Glomerular visceral epithelial cell (primary cell): ENCODE measurements around the gene TRIM28.
"Not testable (repeated sequence)": the region's sequence is repeated elsewhere in the genome, so short reads cannot be mapped to it uniquely, and the experiment has no call there.

Experiments used
- DNase-seq: peaks from one replicate; pipeline ENCODE4 v3.0.0-alpha.2; 2016; ENCODE audit errors: extremely low spot score

Gene TRIM28

DNA sequence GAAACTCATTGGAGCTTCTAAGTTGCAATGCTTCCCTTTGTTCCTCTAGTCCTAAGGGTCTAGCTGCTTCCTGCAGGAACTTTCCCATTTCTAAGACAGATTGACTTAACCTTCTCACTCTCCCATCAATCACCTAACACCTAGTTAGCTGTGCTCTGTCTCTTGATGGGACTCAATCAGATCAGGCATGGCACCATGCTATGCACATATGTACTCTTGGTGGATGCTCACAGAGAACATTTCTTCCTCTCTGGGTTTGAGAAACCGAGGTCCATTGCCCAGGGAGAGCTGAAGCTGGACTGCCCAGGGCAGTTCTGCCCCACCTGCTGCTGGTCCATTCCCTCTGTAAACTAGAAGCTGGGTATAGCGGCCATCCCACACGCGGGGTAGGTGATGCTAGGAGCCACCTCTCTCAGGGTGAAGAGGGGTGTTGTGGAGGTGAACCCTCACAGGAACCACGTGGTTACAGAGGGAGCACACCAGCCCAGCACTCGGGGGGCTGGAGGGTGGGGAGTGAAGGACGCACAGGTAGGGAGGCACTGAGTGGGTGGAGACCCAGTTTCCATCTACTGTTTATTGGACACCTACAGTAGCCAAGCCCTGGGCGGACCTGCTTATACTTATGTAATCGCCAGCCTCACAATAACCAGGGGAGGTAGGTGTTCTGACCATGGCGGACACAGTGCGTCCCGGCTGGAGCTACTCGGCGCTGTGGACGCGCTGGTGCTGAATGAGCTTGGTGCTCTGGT lies 17.7 kb downstream of the TRIM28 start:
- DNase-seq: no peak

DNA sequence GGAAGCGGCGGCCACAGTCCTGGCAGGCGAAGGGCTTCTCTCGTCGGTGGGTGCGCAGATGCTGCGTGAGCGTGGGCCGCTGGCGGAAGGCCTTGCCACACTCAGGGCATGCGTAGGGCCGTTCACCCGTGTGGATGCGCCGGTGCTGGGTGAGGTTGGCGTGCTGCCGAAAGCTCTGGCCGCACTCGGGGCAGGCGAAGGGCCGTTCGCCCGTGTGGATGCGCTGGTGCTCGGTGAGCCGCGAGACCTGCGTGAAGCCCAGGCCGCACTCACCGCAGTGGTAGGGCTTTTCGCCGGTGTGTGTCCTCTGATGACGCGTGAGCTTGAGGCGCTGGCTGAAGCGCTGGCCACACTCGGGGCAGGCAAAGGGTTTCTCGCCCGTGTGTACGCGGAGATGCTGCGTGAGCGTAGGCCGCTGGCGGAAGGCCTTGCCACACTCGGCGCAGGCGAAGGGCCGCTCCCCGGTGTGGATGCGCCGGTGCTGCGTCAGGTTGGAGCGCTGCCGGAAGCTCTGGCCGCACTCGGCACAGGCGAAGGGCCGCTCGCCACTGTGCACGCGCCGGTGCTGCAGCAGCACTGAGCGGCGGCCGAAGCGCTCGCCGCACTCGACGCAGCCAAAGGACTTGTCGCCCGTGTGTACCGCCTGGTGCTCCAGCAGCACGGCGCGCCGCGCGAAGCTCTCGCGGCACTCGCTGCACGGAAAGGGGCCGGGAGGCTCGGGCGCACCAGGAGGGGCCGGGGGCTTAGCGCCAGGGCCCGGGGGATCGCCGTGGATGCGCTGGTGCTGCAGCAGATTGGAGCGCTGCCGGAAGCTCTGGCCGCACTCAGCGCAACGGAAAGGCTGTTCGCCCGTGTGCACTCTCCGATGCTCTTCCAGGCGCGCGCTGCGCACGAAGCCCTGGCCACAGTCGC lies 18.5 kb downstream of the TRIM28 start:
- DNase-seq: no peak

DNA sequence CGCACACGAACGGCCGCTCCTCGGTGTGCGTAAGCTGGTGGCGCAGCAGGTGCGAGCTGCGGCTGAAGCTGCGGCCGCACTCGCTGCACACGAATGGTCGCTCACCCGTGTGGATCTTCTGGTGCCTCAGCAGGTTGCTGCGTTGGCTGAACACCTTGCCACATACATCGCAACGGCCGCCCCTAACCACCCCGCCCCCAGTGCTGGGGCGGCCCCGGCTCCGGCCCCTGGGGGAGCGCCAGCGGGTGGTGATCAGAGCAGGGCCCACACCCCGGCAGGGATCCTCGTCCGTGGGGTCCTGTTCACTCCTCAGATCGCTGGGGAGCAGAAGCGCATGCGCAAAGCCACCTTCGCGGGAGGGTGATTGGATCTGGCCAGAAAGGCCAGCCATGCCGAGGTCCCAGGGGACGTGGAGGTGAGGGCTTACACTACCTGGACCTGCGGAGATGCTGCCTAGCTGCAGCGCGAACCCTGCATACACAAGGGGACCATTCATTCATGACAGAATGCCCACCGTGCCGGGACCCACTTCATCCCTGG lies 19.2 kb downstream of the TRIM28 start:
- peak; percentile 45 for DNase-seq

DNA sequence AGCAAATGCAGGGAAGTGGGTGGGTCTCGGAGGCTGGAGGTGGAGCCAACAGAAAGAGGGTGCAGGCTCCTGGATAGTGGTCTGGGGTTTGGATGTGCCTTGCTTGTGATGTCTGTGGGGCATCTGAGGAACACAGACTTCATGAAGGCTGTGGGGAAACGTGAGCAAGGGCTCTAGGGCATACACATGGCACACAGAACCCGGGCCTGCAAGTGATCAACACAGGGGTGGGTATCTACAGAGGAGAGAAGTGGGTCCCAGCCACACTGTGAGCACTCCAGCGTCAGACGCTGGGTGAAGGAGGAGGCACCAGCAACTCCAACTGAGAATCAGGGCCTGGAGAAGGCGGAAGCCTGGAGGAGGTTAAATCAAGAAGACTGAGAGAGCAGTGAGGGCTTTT lies 20.0 kb downstream of the TRIM28 start:
- no peak for DNase-seq

DNA sequence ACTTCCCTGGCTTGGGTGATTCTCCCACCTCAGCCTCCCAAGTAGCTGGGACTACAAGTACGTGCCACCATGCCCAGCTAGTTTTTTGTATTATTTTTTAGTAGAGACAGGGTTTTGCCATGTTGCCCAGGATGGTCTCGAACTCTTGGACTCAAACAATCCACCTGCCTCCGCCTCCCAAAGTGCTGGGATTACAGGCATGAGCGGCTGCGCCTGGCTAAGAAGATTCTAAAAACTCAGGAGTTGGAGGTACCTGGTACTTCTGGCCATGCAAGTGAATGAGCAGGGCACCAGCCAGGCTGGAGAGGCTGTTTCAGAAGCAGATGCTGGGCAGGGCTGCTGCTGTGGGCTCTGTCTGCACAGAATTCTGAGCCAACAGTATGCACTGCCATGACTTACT lies 23.1 kb downstream of the TRIM28 start:
- DNase-seq: no peak

DNA sequence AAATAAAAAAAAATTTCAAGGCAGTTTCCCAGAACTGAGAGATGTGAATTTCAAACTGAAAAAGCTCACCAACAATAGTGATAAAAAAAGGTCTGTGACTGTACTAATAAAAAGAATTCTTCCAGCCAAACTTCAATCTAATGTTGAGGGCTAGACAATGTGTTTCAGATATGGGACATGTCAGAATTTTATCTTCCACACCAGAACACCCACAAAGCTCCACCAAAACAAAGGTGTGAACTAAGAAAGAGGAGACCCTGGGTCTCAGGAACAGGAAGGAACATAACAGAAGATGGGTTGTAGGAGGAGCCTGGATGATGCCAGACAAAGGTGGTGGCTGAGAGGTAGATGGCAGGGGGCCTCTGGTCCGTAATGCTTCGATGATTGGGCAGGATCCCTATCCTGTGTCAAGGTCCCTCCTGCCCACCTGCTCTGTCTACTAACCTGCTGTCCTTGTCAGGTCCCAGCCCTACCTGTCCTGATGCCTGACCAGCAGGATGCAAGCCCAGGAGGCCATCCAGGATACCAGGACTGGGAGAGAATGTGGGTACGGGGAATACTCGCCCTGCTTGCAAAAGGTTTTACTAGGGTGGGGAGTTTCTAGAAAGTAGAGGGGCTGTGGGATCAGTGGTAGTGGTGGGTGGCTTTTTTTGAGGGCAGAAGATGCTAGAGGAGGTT lies 24.7 kb downstream of the TRIM28 start:
- no peak for DNase-seq

DNA sequence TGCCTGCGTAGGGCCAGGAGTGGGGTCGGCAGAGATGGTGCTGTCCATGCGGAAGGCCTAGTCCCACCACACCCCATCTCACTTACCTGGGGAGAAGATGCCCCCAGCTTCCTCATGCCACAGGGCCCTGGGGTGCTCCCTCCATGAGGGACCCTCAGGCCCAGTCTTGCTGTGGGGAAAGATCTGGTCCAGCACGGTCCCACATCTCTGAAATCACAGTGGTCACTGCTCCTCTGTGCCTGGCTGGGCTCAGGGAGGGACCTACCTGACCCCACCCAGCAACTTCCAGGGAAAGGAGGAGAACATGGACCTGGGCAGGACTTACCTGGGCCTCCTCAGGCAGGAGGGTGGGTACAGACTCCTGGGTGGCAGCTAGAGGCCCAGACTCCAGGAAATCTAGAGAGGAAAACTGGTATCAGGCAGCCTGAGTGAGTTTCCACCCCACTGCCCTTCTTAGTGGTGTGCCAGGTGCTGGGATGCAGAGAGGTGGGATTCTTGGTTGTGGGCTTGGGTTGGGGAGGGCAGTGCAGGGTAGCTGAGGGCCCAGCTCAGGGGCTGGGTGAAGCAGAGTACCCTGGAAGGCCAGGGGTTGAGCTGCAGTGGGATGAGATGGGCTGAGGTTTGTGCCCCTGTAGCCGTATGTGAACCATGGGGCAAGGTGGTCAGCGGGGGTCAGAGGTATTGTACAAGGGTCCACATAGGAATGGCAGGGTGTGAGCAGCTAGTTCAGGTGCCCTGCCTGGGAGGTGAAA lies 25.5 kb downstream of the TRIM28 start:
- DNase-seq: no peak

DNA sequence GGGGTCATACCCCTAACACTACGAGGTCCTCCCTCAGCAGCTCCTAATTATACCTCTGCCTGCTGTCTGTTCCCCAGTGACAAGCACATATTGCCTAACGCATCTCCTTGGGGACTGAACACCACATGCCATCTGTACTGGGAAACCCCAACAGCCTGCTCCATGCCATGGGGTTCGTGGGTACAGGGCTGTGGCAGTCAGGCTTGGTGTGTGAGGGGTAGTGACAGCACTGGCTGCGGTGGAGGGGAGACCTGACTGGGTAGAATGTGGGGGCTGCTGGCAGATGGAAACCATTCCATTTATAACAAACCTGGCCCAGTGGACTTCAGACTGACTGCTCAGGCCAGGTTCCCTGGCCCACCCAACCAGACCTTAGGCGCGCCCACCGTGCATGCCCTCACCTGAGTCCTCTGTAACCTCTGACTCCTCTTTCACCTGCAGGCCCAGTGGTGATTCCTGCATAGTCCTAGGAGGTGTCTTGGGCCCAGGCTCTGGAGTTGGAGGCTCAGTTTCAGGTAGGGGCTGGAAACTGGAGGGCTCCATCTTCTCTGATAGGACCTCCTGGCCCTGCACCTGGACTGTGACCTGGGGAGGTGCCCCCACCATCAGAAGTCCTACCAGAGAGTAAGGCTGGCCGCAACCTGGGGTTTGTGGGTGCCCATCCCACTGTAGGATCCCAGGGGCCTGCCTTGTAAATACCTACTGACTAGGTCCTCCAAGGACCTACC lies 26.2 kb downstream of the TRIM28 start:
- DNase-seq: no peak

DNA sequence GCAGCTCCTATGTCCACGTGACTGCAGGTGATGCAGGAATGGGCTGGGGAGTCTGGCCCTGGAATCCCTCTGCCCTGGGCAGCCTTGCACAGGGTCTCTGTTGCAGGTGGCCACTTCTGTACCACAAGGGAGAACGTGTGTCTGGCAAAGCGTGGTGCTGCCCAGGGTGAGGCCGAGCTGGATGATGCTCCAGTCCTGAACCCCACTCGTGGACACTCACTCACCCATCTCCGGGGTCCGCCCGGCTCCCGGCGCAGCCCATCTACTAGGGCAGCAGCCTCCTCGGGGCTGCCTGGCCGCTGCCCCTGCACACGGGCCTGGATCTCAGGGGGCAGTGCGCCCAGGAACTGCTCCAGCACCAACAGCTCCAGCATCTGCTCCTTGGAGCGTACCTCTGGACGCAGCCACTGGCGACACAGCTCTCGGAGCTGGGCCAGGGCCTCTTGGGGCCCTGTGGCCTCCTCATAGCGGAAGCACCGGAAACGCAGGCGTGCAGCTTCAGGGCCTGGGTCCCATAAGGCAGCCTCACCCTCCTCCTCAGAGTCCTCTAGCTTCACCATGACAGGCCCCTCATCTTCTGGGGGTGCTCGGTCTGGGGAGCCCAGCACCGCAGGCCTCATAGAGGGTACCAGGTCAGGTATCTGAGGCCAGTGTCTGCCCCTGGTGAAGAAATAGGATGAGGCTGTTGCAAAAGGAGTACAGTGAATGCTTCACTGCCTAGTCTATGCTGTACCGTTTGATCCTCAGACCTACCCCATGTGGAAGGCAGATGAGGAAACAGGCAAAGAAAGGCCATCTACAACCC lies 27.1 kb downstream of the TRIM28 start:
- DNase-seq: no peak

DNA sequence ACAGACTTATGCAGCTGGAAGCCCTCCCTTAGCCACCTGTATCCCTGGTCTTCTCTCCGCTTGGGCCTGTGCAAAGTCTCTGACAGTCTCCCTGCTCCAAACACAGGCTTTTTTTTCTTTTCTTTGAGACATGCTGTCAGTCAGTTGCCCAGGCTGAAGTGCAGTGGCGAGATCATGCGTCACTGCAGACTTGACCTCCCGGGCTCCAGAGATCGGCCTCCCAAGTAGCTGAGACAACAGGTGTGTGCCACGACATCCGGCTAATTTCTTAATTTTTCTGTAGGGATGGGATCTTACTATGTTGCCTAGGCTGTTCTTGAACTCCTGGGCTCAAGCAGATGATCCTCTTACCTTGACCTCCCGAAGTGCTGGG lies 27.7 kb downstream of the TRIM28 start:
- no peak for DNase-seq

DNA sequence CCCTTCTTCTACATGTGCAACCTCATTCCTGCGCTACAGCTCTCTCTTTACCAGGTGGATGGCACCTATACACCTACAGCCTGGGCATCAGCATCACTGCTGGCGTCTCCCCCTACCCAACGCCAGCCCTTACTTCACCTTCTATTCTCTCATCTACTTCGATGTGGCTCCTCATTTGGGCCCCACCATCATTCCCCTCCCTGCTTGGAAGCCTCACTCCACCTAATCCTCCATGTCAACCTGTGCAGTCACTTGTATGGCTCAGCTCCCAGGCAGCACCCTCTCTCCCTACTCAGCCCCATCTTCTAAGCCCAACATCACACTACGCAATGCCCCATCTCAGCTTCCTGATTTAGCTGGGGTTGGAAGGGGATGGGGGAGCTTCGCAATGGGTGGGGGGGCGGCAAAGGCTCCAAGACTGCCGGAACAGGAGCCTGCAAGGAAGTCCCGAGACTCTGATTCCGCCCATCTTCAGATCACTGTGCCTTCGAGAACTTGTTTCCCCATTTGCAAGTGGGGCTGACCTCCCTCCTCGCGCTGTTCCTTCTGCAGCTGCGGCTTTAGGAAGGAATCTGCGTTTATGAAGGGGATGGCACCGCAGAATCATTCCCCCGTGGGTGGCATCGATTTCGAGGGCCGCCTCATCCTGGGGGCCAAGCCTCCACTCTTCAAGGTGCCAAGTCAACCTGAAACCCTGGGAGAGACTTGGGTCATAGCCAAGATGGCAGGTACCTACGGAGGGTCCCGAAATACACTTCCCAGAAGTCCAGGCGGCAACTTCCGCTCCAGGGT lies 28.4 kb downstream of the TRIM28 start:
- no peak for DNase-seq

DNA sequence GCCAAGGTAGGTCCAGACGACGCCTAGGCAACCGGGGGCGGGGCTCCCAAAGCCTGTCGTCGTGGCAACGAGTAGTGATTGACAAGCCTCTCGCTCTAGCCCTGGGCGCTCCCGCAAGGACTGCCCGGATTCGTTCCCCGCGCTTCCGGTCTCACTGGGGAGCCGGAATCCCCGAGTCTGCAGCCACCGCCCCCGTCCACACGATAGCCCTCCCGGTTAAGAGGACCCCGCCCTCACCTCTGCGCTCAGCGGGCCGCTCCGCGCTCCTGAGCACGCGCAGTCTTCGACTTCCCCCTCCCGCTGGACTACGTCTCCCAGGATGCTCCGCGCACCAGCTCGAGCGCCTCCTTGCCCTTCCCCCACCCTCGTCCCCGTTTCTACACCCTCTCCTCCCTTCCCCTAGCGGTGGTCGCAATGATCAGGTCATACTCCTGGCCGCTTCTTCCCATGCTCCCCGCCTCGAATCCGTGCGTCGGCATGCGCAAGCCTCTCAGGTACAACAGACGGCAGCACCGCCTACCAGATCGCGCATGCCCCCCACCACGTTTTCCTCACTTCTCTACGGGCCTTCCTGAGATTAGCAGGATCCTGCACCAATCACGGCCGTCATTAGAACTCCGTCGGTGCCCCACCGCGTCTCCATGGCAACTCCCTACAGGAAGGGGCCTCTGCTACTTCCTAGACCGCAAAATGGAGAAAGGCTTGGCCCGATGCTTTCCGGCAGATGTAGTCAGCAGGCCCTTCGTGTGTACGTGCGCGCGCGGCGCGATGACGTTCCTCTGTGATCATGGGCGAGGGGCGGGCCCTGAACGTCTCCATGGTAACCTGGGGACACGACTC lies 29.2 kb downstream of the TRIM28 start, which contains the start of gene MZF1:
TSS of gene MZF1 (minus strand) at position 518 of the 840 bp plus-strand sequence. CDS start 1,946 bp downstream, outside the sequence.
- DNase-seq: peak; percentile 100

DNA sequence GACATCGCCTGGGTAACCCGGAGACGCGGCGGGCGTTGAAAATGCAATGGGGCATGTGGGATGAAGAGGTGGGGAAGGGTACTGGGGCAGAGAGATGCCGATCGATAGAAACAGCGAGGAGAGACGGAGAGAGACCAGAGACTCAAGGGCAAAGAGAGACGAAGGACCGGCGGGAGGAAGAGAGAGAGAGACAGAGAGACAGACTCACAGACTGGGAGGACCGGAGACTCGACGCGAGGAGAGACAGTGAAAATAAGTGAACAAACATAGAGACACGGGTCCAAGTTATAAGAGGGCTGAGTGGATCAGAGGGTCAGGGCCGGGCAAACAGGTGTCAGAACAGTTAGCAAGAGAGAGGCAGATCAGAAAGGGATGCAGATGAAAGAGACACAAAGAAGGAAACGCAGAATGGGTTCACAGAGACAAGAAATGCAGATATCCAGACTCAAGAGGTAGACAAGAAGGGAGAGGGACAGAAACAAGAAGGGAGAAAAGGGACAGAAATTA lies 29.8 kb downstream of the TRIM28 start:
- DNase-seq: no peak

DNA sequence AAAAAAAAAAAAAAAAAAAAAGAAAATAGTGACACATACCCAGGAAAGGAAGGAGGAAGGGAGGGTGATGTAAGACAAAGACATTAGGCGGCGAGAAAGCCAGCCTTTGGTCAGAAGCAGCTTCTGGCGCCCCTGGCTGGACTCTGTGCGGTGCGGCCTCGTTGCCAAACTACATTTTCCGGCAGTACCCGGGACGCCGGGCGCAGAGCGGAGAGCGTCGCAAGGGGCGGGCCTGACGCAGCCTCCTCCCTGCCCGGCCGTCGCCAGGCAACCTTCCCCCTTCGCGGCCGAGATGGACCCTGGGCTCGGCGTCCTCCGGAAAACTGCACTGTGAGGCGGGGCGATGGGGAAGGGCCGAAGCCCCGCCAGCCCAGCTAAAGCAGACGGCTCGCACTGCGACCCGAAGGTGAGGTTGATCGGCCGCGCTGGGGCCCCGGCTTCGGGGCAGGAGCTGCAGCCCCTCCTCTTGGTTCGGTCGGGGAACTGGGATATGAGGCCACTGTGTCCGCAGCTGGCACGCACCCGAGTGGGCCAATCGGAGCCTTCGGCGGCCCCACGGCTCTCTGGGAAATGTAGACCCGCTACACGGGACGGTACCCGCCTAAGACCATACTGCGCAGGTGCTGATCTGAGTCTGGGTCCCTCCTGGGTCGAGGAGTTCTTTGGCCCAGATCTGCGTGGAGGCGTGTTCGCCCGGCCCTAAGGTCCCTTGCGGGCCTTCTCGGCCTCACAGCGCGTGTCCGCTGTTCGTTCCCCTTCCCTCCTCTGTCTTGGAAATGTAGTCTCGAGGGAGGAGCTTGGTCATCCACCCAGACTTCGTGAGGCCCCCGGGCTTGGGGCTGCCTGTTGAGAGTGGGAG lies 31.5 kb downstream of the TRIM28 start:
- DNase-seq: peak; percentile 91

DNA sequence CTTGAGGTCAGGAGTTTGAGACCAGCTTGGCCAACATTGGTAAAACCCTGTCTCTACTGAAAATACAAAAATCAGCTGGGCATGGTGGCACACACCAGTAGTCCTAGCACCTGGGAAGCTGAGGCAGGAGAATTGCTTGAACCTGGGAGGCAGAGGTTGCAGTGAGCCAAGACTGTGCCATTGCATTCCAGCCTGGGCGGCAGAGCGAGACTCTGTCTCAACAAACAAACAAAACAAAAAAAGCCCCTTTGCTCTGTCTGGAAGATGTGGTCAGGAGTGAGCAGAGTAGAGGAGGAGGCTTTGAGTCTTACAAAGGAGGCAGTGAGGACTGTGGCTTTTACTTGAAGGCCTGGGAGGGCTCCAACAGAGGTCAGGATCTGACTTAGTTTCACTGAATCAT lies 33.7 kb downstream of the TRIM28 start:
- DNase-seq: not testable (repeated sequence)

DNA sequence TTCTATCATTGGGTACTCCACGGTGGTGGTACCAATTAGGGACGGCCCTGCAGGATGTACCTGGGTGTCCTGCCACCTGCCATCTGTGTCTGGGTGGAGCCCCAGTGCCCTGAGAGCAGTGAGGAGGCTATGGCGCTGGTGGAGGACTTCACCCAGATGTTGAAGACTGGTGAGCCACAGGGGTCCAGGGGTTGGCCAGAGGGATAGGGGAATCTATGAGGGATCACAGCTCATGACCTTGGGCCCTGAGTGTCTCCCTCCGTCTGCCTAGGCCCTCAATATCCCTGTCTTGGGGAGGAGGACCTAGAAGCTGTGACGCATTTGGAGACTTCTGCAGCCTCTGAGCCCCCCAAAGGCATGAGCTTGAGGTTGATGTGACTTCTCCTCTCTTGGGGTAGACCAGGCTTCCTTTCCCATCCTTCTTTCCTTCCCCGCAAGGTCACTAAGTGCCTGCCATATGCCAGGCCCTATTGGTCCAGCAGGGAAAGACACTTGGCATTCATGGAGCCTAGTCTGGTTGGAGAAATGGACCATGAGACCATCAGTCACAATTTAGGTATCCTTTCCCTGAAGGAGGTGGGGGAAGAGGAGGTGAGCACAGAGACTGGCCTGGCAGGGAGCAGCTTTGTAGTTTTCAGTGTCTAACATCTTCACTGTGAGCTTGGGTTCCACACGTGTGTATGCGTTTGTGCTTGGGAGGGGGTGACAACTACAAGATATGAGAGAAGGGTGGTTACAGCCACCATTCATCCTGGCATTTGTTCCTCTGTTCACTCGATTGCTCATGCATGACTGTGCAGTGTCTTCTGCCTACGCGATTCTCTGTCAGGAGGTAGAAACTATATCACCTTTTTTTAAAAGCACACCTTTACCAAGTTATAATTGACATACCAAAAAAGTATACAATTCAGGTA lies 34.4 kb downstream of the TRIM28 start:
- no peak for DNase-seq
